GM12801 (cell line): ENCODE results near the gene TRIM14.

Source experiments
- CTCF ChIP-seq: IDR thresholded peaks from one replicate; pipeline ENCODE4 v1.5.1; 2011; ENCODE audit warnings: control low read depth; ENCODE audit not compliant: insufficient read length; ENCODE audit errors: extremely low read depth

The TRIM14 gene

DNA sequence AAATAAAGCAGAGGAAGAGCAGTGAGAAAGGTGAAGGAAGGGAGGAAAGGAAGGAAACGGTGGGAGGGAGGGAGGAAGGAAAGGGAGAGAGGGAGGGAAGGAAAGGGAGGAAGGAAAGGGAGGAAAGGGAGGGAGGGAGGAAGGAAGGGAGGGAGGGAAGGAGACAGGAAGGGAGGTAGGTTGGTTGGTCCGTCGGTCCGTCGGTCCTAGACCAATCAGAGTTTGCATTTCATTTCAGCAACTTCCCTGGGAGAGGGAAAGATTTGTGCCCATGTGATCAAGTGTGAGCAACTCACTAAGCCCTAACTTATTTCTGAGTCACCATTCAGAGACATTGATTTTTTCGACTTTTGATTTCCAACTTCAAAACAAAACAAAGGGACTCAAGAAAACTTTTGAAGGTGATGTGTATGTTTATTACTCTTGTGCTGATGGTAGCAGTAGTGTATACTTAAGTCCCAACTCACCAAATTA is 43.7 kb downstream of the TRIM14 start:
- TF ChIP-seq CTCF = no peak

GRCh38 chr9:98074115-98074990 is 44.7 kb downstream of the TRIM14 start:
- peak; percentile 39 for TF ChIP-seq CTCF

DNA sequence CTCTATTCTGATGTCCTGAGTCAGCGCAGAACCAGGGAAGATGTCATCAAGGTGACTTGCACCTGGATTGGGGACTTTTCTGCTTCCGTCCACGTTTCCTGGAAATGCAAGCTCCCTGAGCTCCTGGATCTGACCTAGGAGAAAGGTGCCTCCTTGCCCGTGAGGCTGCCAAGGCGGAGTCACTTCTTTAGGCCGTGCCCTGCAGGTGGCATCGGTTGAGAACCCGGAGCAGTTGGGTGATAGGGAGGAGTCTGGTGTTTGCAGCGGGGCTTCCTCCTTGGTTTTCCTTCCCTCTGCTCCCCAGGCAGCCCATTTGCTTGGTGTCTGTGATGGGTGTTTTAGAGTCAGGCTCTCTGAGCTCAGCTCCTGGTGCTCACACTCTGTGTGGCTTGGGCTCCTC is 47.3 kb downstream of the TRIM14 start:
- TF ChIP-seq CTCF = no peak

DNA sequence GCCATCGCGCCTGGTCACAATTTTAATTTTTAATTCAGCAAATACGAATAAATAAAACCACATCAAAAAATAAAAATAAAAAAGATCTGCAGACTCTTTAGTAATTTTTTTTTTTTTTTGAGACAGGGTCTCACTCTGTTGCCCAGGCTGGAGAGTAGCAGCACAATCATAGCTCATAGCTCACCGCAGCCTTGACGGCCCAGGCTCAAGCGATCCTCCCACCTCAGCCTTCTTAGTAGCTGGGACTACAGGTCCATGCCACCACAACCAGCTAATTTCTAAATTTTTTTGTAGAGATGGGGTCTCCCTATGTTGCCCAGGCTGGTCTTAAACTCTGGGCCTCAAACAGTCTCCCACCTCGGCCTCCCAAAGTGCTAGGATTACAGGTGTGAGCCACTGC is 48.3 kb downstream of the TRIM14 start:
- no peak for TF ChIP-seq CTCF

GRCh38 chr9:98069551-98069950 is 49.5 kb downstream of the TRIM14 start:
- no peak for TF ChIP-seq CTCF

DNA sequence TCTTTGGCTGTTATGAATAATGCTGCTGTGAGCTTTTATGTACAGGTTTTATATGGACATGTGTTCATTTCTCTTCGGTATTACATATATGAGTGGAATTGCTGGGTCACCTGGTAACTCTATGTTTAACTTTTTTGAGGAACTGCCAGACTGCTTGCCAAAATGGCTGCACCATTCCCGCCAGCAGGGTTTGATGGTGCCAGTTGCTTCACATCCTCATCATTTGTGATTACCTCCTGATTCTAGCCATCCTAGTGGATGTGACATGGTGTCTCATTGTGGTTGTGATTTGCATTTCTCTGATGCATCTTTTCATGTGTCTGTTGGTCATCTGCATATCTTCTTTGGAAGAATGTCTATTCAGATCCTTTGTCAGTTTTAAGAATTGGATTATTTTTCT is 51.8 kb downstream of the TRIM14 start:
- TF ChIP-seq CTCF = no peak

DNA sequence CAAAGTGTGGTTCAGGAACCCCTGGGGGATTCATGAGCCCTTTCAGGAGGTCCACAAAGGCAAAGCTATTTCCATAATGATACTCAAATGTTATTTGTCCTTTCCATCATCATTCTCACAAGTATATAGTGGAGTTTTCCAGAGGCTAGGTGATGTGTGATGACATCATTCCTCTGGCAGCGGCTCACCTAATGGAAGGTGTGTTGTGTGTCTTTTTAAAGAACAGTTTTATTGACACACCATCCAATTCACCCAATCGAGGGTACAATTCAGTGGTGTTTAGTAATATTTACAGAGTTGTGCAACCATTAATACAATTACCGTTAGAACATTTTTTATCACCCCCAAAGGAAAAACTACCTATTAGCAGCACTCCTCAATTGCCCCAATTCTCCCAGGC is 52.8 kb downstream of the TRIM14 start:
- no peak for TF ChIP-seq CTCF
